ENCODE measurements around the gene TCEANC2.
"Not testable (repeated sequence)": the region's sequence is repeated elsewhere in the genome, so short reads cannot be mapped to it uniquely, and the experiment has no call there.

Gene TCEANC2

GRCh38 chr1:54094001-54094729 is 40.8 kb downstream of the TCEANC2 start:
- H3K27ac ChIP-seq: peak overlapping the region; percentile 69
- no peak for TF ChIP-seq CTCF (conservative IDR thresholded peaks at IDR 0.05)

GRCh38 chr1:54094730-54095105 is 41.3 kb downstream of the TCEANC2 start:
- peak overlapping the region; percentile 69 for H3K27ac ChIP-seq

- no peak for TF ChIP-seq ZFX (IDR thresholded peaks at IDR 0.05)
- H3K27ac ChIP-seq: peak overlapping the region; percentile 69; the same call in 1 of the 2 replicates
These were observed 42.3 kb downstream of the TCEANC2 start for GRCh38 chr1:54095546-54096226.

- TF ChIP-seq CTCF (conservative IDR thresholded peaks at IDR 0.05): no peak
- TF ChIP-seq ZFX (IDR thresholded peaks at IDR 0.05): no peak
- H3K27ac ChIP-seq: no peak overlapping the region
These were observed 42.9 kb downstream of the TCEANC2 start for GRCh38 chr1:54096227-54096876.

GRCh38 chr1:54096877-54097240 is 43.5 kb downstream of the TCEANC2 start:
- no peak overlapping the region for H3K27ac ChIP-seq
- TF ChIP-seq CTCF (conservative IDR thresholded peaks at IDR 0.05) (no peak), ZFX (IDR thresholded peaks at IDR 0.05) (no peak)

GRCh38 chr1:54099061-54099610 is 45.7 kb downstream of the TCEANC2 start:
- no peak for TF ChIP-seq ZFX (IDR thresholded peaks at IDR 0.05)
- no peak for TF ChIP-seq CTCF (conservative IDR thresholded peaks at IDR 0.05)
- H3K27ac ChIP-seq: no peak overlapping the region

- no peak overlapping the region for H3K27ac ChIP-seq
- no peak for TF ChIP-seq CTCF (conservative IDR thresholded peaks at IDR 0.05)
- TF ChIP-seq ZFX (IDR thresholded peaks at IDR 0.05): no peak
These were observed 47.1 kb downstream of the TCEANC2 start for GRCh38 chr1:54100500-54100899.

- no peak for TF ChIP-seq CTCF (conservative IDR thresholded peaks at IDR 0.05)
- no peak for TF ChIP-seq ZFX (IDR thresholded peaks at IDR 0.05)
- no peak overlapping the region for H3K27ac ChIP-seq
These were observed 50.0 kb downstream of the TCEANC2 start for GRCh38 chr1:54103414-54103813.

GRCh38 chr1:54104613-54105012 is 51.2 kb downstream of the TCEANC2 start:
- not testable (repeated sequence) for H3K27ac ChIP-seq
